Stimulated activated naive CD4-positive, alpha-beta T cell (primary cell): ENCODE data around the gene RELL1.

Experiments
- DNase-seq, 6 experiments: peaks; one replicate each; lab custom pipeline; 2025; lab: John Stamatoyannopoulos, UW

Gene RELL1, protein sequence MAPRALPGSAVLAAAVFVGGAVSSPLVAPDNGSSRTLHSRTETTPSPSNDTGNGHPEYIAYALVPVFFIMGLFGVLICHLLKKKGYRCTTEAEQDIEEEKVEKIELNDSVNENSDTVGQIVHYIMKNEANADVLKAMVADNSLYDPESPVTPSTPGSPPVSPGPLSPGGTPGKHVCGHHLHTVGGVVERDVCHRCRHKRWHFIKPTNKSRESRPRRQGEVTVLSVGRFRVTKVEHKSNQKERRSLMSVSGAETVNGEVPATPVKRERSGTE

DNA sequence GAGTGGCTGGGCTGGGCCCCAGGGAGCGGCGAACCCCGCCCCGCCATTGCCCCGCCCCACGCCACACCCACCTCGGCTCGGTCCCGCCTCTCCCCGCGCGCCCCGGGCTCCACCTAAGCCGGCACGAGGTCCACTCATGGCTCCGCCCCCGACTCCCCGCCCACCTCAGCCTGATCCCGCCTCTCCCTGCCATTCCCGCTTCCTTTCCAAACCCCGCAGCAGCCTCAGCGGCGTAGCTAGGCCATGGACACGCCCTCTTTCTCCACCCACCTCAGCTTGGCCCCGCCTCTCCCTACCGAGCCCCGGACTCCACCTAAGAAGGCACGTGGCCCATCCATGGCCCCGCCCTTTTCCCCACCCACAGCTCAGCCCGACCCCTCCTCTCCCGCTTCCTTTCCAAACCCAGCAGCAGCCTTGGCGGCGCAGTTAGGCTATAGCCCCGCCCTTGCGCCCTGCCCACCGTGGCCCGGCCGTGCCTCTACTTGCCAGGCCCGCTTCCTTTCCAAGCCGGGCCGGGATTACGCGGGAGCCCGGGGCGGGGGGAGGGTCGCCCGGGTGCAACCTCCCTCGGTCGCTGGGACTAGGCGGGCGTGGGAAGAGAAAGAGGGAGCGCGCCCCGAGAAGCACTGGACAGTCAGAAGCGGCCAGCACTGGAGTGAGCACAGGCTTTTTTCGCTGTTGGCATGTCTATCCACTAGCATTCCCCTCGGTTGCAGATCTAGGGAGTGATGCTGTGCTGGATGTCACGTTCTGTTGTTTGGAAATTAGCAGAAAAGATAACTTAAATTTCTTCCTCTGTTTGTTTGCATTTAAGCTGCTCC is at the start of gene RELL1:
RELL1 (minus strand) TSS at position 4 of the 821 bp plus-strand sequence. CDS start 89 bp downstream, outside the sequence.
- peak; percentile 97 to 100 (median 99) for DNase-seq

DNA sequence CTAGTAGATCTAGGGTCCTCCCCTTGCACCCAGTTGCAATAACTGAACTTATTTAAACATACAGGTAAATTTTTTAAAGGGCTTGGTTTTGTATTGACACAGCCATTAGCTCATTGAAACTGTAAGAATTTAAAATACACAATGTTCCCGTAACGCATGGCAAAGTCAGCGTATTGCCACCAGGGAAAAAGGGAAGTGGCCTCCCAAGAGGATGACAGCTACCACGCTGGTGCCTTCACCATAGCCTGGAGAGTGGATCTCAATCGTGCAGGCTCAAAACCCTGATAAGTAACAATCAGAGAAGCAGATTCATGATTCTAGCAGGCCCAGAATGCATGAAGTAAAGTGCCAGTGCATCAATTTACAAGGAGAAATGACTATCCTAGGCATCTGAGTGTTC is 49.4 kb upstream of the RELL1 start:
- DNase-seq = no peak

DNA sequence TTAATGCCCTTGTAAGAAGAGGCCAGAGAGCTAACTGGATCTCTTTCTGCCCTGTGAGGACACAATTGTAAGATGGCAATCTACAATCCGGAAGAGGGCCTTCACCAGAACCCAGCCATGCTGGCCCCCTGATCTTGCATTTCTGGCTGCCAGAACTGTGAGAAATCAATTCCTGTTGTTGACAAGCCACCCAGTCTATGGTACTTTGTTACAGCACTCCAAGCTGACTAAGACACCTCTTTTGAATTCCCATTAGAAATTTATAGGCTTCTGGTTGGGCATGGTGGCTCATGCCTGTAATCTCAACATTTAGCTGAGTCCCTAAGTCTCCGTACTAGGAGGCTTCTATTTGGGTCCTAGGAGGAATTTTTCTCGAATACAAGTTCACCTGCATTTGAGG is 48.8 kb upstream of the RELL1 start:
- DNase-seq = no peak

DNA sequence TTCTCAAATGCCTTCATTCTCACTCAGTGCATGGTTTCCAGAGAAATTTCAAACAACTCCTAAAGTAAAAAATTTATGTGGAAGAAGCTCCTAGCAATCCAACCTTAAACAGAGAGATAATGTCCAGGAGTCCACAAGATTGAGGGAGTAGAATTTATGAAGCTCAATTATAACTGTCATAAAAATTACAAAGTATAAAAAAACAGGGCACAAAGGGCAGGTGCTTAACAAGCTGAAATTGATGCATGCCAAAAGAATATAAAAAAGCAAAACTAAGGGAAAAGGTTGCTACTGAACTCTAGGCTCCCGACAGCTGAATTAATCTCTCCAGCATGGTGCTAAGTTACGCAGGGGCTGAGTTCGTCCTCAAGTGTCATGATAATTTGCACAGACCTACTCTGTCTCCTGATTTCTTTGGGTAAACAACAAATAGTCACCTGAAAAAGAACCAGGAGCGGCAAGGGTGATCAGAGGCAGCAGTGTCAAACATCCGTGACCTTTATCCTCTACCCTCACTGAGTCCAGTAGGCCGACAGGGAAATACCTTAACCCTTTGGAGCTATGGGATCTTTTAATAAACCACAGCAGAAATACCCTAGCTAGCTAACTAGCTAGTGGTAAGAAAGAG is 47.2 kb upstream of the RELL1 start:
- DNase-seq = no peak

DNA sequence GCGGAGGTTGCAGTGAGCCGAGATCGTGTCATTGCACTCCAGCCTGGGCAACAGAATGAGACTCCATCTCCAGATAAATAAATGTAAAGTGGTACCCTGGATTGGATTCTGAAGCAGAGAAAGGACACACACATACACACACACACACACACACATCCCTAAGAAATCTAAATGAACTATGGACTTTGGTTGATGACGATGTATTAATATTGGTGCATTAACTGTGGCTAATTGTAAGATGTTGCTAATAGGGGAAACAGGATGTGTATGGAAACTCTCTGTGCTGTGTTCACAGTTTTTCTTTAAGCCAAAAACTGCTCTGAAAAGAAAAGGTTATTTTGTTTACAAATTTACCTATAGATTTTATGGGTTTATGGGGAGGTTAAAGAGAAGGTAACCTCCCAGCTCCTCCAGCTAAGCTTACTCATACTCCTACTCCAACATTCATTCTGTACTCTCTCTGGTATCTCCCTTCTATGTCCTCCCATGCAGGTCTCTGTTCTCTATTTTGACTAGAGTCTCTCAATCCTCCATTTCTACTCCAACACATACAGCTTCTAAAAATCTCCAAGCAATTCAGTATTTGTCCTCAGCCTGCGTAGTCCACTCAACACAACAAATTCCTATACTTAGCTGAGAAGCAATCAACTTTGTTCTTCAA is 46.5 kb upstream of the RELL1 start:
- DNase-seq = no peak

DNA sequence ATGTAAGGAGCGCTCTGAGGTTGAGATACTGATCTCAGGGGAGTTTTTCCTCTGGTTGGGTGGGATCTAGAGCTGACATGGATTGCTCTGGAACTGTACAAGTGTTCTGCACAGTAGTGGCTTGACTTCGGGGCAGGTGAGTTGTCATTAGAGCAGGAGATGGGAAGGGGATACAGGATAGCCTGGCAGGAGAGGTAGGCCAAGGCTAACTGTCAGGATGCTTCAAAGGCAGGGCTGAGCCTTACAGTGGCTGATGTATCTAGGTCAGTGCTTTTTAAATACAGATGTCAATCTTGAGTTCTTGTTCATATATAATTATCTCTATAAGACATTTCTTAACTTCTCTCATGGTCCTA is 43.5 kb upstream of the RELL1 start:
- no peak for DNase-seq

DNA sequence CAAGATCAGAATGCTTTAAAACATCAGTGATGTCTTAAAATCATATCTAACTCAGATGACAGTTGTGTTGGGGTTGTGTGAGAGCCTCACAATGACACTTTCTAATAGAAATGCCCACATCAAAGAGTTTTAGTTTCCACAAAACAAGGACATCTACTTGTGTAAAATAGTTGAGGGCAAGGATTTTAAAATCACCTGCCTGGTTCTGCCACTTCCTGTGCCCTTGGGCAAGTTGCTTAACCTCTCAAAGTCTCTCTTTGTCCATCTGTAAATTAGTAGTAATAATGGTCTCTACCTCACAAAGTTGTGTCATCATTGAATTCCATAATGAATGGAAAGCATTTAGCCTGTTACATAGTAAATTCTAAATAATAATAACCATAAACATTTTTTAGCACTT is 41.9 kb upstream of the RELL1 start:
- DNase-seq = no peak

DNA sequence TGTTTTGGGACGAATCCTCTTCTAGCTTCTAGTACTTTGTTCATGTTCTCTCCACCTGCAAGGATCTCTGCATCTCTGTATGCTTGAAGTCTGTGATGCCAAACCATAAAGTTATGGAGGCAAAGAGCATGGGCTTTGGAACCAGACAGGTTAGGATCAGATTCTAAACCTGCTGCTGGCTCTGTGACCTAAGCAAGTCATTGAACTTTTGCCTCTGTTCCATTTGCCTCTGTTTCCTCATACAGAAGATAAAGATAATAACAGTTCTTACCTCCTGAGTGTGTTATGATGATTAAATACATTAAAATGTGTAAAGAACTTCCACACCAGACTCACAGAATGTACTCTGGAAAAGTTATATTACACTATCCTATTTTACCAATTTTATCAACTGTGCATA is 41.5 kb upstream of the RELL1 start:
- no peak for DNase-seq

DNA sequence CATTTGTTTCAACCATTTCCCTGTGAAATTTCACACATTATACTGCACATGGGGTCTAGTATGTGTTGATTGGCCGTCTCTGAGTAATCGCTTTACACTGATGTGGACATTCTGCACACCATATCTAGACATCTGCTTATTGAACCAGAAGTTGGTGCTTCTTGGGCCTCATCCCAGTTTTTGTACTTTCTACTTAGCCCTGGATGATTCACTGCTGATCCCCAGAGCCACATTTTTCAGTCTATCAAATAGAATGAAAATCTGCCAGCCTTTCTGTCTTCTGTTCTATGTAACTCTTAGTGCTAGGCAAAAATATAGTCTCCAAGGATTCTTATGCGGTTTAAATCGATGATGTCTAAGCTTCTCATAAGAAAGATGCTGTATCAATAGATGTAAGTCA is 40.5 kb upstream of the RELL1 start:
- DNase-seq = no peak

DNA sequence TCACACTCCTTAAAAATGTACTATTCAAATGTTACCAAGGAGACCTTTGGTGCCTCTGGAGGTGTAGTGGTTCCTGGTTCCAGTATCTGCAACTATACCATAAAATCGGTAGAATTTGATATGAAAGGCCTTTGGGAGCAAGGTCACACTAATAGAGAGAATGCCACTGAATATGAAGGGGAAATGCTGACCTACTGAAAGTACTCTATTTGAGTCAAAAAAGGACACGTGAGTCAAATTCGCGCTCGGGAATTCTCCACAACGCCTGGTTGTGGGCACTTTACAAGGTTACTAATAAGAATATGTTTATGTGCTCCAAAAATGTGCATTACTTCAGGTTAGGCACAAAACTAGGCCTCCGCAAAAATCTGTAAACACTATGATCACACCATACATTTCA is 39.5 kb upstream of the RELL1 start:
- DNase-seq = no peak

DNA sequence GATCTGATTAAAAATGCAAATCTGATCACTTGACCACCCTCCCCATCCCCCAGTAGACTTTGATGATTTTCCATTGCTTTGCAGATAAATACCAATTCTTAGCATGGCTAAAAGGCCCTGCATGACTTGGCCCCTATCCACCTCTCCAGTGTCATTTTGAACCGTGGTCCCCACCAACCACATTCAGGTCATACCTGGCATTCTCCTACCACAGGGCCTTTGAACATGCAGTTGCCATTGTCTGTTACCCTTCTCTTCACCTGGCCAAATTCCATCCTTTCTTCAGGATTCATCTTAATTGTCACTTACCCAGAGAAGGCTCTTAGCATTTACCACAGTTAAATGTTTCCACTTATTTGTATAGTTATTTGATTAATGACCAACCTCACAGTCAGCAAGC is 36.9 kb upstream of the RELL1 start:
- no peak for DNase-seq

DNA sequence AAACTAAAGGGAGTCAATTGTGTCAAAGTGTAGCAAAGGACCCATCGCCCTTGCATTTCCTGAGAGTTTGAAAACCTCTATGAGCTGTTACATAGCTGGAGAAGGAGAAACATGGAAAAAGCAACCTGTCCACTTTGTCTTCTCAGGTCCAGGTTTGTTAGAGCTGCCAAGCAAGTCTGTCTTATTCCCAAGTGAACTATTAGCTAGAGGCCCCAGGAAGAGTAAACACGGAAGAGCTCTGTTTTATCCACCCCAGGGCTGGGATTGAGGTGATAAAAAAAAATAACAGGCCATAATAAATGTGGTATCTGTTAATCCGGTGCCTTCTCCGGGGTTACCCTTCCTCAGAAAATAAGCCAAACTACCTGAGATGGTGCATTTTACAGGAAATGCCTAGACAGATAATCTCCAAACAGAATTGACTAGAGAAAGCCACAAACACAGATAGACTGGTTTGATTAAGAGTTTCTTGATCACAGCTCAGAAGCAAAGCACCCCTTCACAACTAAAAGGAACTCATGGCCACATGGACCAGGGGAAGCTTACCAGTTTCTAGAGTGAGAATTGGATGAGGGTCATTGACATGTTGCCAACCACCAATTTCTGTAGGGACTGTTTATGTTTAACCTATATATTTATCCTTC is 35.9 kb upstream of the RELL1 start:
- peak in 3 of 6 experiments; percentile 3 to 18 (median 7) for DNase-seq

DNA sequence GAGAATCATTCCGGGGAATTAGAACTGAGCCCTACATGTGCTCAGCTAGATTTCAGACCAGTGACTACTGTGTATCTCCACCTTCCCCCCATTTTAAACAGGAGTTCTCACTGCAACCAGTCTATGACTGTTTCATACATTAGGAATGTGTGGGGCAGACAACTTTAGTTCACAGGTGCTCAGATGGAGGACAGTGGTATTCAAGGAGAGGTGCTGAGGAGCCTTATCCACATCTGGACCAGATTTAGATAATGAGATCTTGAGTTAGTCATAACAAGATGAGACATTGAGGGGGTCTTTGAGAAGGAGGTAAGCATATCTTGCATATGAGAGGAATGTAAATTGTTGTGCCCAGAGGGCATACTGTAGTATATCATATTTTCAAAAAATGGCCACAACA is 32.8 kb upstream of the RELL1 start:
- DNase-seq = no peak

DNA sequence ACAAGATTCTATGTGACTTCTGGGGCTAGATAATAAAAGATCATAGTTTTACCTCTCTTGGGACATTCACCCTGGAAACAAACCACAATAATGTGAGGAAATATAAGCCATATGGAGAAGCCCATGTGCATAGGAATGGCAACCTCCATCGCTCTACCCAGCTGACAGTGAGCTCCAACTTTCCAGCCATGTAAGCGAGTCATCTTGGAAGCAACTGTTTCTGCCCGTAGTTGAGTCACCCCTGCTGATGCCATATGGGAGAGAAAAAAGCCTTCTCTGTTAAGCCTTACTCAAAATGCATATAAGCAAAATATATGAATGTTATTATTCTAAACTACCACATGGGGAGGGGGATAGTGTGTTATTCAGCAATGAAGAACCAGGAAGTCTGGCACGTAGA is 31.4 kb upstream of the RELL1 start:
- DNase-seq = no peak

DNA sequence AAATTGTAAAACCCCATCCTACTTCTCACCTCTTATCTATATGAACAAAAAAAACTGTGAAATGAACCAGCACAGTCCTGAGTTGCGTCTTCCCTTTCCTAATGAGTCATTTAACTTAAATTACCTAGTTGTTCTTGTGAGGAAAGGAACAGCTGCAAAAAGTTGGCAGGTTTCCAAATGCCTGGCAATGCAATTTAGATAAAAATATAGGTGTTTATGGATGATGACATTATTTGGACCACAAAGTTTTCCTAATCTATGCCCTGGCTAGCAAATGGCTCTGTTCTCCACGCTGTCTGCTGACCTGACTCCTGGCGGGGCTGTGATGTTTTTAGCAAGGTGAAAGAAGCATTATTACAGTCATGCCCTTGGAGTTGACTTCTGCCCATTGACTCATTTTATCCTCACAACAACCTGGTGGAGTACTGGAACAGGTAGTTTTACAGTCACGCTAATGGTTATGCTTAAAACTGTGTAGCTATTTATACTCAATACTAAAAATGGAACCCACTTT is 29.8 kb upstream of the RELL1 start:
- no peak for DNase-seq

DNA sequence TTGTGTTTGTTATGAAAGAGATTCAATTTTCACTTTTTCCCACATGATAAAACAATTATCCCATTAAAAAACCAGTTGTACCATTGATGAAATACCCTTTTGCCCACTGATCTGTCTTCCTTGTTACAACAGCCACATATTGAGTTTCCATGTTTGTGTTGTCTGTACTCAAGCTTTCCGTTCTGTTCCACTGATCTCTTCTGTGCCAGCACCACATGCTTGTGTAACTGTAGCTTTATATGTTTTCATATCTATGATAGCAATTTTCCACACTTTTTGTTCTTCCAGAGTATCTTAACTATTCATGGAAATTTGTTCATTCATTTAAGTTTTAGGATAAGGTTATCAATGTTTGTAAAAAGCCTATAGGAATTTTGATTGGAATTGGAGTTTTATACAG is 24.3 kb upstream of the RELL1 start:
- DNase-seq = no peak

DNA sequence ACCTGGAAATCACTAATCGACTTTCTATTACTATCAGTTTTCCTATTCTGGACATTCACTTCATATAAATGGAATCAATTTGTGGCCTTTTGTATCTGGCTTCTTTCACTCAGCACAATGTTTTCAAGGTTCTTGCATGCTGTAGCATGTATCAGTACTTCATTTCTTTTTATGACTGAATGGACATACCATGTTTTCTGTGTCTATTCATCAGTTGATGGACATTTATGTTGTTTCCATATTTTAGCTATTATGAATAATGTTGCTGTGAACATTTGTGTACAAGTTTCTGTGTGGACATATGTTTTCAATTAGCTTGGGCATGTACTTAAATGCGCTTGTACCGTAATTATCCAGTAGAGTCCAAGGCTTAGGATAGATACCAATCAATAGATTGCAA is 19.9 kb upstream of the RELL1 start:
- DNase-seq = no peak

DNA sequence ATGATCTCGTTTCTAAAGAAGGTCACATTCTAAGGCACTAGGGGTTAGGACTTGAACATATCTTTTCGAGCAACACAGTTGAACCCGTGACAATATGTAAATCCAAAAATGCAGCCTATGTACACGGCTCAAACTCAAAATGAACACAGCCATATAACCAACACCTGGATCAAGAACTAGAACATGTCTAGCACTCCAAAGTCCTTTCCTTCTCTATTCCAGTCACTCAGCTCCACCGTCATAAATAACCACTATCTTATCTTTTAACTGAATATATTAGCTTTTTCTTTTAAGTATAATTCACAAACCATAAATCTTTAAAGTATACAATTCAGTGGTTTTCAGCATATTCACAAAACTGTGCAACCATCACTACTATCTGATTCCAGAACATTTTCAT is 19.4 kb upstream of the RELL1 start:
- DNase-seq = no peak

DNA sequence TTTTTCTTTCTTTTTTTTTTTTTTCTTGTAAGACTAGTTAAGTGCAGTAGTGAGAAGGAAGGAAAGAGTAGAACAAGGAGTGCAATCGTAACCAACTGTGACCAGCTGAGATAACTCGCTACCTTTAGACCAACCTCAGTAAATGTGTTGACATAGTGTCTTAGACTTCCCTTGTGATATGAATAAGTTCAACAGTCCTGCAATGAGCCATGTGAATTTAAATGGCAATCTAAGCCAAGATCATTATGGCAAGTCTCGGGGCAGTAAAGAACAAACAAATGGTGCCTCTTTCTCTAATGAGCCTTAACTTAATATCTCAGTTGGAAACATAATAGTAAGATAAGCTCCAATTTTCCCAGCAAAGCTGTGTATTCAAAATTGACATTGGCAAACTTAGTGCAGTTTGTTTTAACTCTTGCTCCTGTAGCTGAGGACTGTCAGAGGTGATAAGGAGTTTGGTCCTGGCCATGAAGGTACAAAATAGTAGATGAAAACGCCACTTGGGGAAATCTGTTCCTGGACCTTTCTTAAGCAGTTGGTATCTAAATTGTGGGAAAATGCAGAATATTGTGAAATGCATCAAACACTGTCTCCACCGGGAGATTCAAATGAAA is 13.8 kb upstream of the RELL1 start:
- DNase-seq = no peak

DNA sequence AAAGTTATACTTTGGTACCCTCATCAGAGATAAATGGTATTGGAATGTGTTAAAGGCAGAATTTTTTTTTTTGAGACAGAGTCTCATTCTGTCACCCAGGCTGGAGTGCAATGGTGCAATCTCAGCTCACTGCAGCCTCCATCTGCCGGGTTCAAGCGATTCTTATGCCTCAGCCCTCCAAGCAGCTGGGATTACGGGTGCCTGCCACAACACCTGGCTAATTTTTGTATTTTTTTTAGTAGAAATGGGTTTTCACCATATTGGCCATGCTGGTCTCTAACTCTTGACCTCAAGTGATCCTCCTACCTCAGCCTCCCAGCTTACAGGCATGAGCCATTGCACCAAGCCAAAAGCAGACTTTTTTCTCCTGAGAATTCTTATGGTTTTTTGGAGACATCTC is 11.4 kb upstream of the RELL1 start:
- no peak for DNase-seq

DNA sequence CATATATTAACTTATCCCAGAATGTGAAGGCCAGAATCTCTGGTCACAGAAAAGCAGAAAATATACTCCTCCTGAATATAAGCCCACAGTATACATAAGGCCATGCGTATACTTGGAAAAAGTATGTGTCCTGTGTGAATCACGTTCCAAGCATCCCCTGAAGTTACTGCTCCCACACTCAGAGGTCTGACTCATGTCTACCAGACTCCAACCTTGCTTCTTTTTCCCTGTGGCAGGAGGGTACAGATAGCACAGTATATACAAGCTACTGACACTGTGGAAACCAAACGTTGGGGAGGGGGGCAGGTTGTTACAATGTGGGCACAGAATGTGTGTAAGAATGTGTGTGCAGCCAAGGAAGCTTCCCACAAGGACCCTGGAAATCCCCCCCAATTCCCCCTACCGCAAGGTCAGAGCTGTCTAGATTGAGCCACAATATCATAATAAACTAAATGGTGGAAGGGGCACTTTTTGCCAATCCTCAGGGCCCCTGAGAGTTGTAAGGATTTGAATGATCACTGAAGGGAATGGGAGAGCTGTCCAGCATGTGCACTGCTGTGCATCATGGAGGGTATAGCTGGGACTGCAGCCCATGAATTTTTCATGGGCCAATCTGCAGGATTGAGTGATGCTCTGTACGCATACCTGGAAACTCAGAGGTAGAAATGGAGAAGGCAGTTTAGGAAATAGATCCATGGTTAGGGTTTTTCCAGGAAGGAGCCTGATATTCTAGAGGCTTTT is 7.4 kb upstream of the RELL1 start:
- no peak for DNase-seq
